CD14-positive monocyte (primary cell): ENCODE data around the gene TMEM120B. TPM values are rescaled to one million over a fixed set of nuclear protein-coding genes. Genes with fewer than 3 reads are reported as not detected.
"Not testable (repeated sequence)": the region's sequence is repeated elsewhere in the genome, so short reads cannot be mapped to it uniquely, and the experiment has no call there.

ENCODE experiments used
- DNase-seq, 3 donors: peaks; one replicate each; pipeline ENCODE4 v3.0.0-alpha.2; 2011 to 2022
- H2AFZ ChIP-seq: 2 replicates; pipeline ENCODE4 v1.6.0; 2012; ENCODE audit warnings: mild to moderate bottlenecking, low read depth, low read length, inconsistent platforms; ENCODE audit not compliant: insufficient read depth, poor library complexity, severe bottlenecking
- H3K27ac ChIP-seq, 2 donors: 1 replicate in 1 of 2; 2 replicates in 1 of 2; pipeline ENCODE4 v1.5.1; 2012 to 2013; ENCODE audit warnings: low read length in 2 of 2, control low read depth in 1 of 2, inconsistent platforms in 1 of 2, low read depth in 1 of 2, mild to moderate bottlenecking in 1 of 2
- H3K27me3 ChIP-seq, 2 donors: one replicate each; pipeline versions ENCODE4 v1.6.0 to v1.6.1; 2011 to 2013; ENCODE audit warnings: low read length in 2 of 2; ENCODE audit not compliant: control insufficient read depth in 2 of 2, insufficient read depth in 2 of 2
- H3K36me3 ChIP-seq, 2 donors: replicated peaks in 1 of 2; 1 replicate in 1 of 2; 2 replicates in 1 of 2; pipeline versions ENCODE4 v1.5.1 to v1.6.1; 2012 to 2013; ENCODE audit warnings: low read length in 2 of 2, control low read depth in 1 of 2, inconsistent platforms in 1 of 2, mild to moderate bottlenecking in 1 of 2; ENCODE audit not compliant: insufficient read depth in 2 of 2, control insufficient read depth in 1 of 2
- H3K4me1 ChIP-seq, 2 donors: 1 replicate in 1 of 2; 2 replicates in 1 of 2; pipeline versions ENCODE4 v1.5.1 to v1.6.1; 2012 to 2013; ENCODE audit warnings: low read length in 2 of 2, control low read depth in 1 of 2, inconsistent platforms in 1 of 2, mild to moderate bottlenecking in 1 of 2, moderate library complexity in 1 of 2; ENCODE audit not compliant: insufficient read depth in 2 of 2, control insufficient read depth in 1 of 2
- H3K4me2 ChIP-seq: replicated peaks from 2 replicates; pipeline ENCODE3; 2012; ENCODE audit warnings: low read length, moderate library complexity, mild to moderate bottlenecking; ENCODE audit not compliant: poor library complexity, severe bottlenecking; ENCODE audit errors: extremely low read depth
- H3K4me3 ChIP-seq, 3 experiments: fragments of 200-600 bp in 1 of 3; sonication (generic) in 1 of 3; replicated peaks in 1 of 3; 1 replicate in 2 of 3; 2 replicates in 1 of 3; pipeline ENCODE4 v1.5.1; 2011 to 2013; ENCODE audit warnings: low read length in 3 of 3, mild to moderate bottlenecking in 3 of 3, control low read depth in 2 of 3, low read depth in 2 of 3, inconsistent platforms in 1 of 3, moderate library complexity in 1 of 3
- H3K79me2 ChIP-seq: 2 replicates; pipeline ENCODE4 v1.6.0; 2012; ENCODE audit warnings: mild to moderate bottlenecking, control low read depth, inconsistent platforms, low read length, moderate library complexity; ENCODE audit not compliant: insufficient read depth
- H3K9ac ChIP-seq: 2 replicates; pipeline ENCODE4 v1.6.0; 2017; ENCODE audit warnings: low read length, mild to moderate bottlenecking; ENCODE audit not compliant: insufficient read depth, poor library complexity, severe bottlenecking
- H3K9me3 ChIP-seq, 2 donors: replicated peaks in 1 of 2; 1 replicate in 1 of 2; 2 replicates in 1 of 2; pipeline versions ENCODE4 v1.5.1 to v1.6.1; 2012 to 2013; ENCODE audit warnings: low read length in 2 of 2, control low read depth in 1 of 2; ENCODE audit not compliant: control insufficient read depth in 1 of 2, insufficient read depth in 1 of 2
- H4K20me1 ChIP-seq: 2 replicates; pipeline ENCODE4 v1.6.0; 2012; ENCODE audit warnings: mild to moderate bottlenecking, low read length, control low read depth, moderate library complexity; ENCODE audit not compliant: insufficient read depth
- H3K27ac Mint-ChIP-seq, 7 donors: one replicate each; pipeline ENCODE4 v1.8.0; 2020; ENCODE audit warnings: mild to moderate bottlenecking in 7 of 7, mixed read lengths in 7 of 7, moderate library complexity in 6 of 7, inconsistent platforms in 2 of 7
- H3K27me3 Mint-ChIP-seq, 3 donors: one replicate each; pipeline ENCODE4 v1.8.0; 2021 to 2022; ENCODE audit warnings: low read depth in 3 of 3, mild to moderate bottlenecking in 3 of 3, mixed read lengths in 3 of 3, moderate library complexity in 3 of 3, inconsistent platforms in 1 of 3
- H3K36me3 Mint-ChIP-seq, 2 donors: one replicate each; pipeline ENCODE4 v1.8.0; 2020; ENCODE audit warnings: mixed read lengths in 2 of 2, inconsistent platforms in 1 of 2, mild to moderate bottlenecking in 1 of 2
- H3K4me1 Mint-ChIP-seq: one replicate; pipeline ENCODE4 v1.8.0; 2020; ENCODE audit warnings: mild to moderate bottlenecking, mixed read lengths
- H3K4me3 Mint-ChIP-seq, 2 donors: one replicate each; pipeline ENCODE4 v1.8.0; 2020; ENCODE audit warnings: mild to moderate bottlenecking in 2 of 2, mixed read lengths in 2 of 2, moderate library complexity in 1 of 2
- H3K9me3 Mint-ChIP-seq, 7 donors: one replicate each; pipeline ENCODE4 v1.8.0; 2020 to 2022; ENCODE audit warnings: mixed read lengths in 7 of 7, mild to moderate bottlenecking in 6 of 7, moderate library complexity in 6 of 7, inconsistent platforms in 2 of 7
- WGBS: methylation state at CpG from one replicate; pipeline ENCODE4 v1.1.5; 2013; ENCODE audit warnings: missing lambda C conversion rate; ENCODE audit not compliant: insufficient coverage; 5-methylcytosine and 5-hydroxymethylcytosine counted together
- intact Hi-C, 2 donors: fragments of 100-400 bp; cut with micrococcal nuclease; formaldehyde crosslinking; loops; one replicate each; pipeline versions ENCODE4 v1.15.0 to v1.15.1; 2023
- polyA plus RNA-seq, 3 donors: library from polyadenylated mRNA; depleted of rRNA in 1 of 3; unstranded in 2 of 3; stranded (reverse) in 1 of 3; fragments of 300-500 nt in 2 of 3; fragments of >200 nt in 1 of 3; fragmentation: Illumina TruSeq in 2 of 3; gene quantifications; 1 replicate in 2 of 3; 2 replicates in 1 of 3; pipeline ENCODE4 v1.2.3, GENCODE V29; 2012 to 2021
- TF ChIP-seq, protein P1 (sequence below): fragments of 200-600 bp; IDR thresholded peaks from one replicate; pipeline ENCODE4 v1.8.0; 2022; ENCODE audit warnings: antibody characterized with exemption, mild to moderate bottlenecking

The TMEM120B gene
- polyA plus RNA-seq, 3 donors = 0.65 to 2.4 (median 1.1) TPM

DNA sequence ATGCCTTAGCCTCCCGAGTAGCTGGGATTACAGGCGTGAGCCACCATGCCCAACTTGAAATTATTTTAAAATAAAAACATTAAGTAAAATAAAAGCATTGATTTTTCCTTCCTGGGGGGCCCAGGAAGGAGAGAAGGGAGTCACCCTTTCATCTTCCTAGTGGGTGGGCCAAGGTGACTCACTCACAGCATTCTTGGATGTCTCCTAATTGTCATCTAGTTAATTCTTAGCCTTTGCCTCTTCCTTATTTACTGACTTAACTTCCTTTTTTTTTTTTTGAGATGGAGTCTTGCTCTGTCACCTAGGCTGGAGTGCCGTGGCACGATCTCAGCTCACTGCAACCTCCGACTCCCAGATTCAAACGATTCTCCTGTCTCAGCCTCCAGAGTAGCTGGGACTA, 29.2 kb downstream of the TMEM120B start:
- TF ChIP-seq, protein P1, sequence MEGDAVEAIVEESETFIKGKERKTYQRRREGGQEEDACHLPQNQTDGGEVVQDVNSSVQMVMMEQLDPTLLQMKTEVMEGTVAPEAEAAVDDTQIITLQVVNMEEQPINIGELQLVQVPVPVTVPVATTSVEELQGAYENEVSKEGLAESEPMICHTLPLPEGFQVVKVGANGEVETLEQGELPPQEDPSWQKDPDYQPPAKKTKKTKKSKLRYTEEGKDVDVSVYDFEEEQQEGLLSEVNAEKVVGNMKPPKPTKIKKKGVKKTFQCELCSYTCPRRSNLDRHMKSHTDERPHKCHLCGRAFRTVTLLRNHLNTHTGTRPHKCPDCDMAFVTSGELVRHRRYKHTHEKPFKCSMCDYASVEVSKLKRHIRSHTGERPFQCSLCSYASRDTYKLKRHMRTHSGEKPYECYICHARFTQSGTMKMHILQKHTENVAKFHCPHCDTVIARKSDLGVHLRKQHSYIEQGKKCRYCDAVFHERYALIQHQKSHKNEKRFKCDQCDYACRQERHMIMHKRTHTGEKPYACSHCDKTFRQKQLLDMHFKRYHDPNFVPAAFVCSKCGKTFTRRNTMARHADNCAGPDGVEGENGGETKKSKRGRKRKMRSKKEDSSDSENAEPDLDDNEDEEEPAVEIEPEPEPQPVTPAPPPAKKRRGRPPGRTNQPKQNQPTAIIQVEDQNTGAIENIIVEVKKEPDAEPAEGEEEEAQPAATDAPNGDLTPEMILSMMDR = no peak
- intact Hi-C loops = no loop called here
- Histone ChIP-seq H3K27ac (peak overlapping the region in 1 of 2 donors; percentile 31), H3K4me1 (peaks cover 7% of the 10 kb centered on the region in 2 donors), H4K20me1 (no peaks in the 10 kb centered on the region), H3K36me3 (no peaks in the 10 kb centered on the region), H3K9ac (no peak overlapping the region), H3K4me2 (peak overlapping the region; percentile 7), H3K9me3 (no peaks in the 10 kb centered on the region), H3K4me3 (peak overlapping the region in 1 of 3 experiments; percentile 11), H2AFZ (peak overlapping the region; percentile 50), H3K79me2 (no peaks in the 10 kb centered on the region), H3K27me3 (no peaks in the 10 kb centered on the region)
- WGBS = 20% methylated on average over 1 of the region's 6 CpGs
- Mint-ChIP-seq H3K4me1 (peaks cover 6% of the 10 kb centered on the region), H3K27ac (peak overlapping the region in 6 of 7 donors; percentile 41 to 89 (median 62)), H3K4me3 (peak overlapping the region; percentile 41 to 69), H3K36me3 (no peaks in the 10 kb centered on the region), H3K9me3 (no peaks in the 10 kb centered on the region), H3K27me3 (peaks cover 0 to 3% (median 0%) of the 10 kb centered on the region in 3 donors)
- DNase-seq = peak; percentile 35 to 65 (median 58)

DNA sequence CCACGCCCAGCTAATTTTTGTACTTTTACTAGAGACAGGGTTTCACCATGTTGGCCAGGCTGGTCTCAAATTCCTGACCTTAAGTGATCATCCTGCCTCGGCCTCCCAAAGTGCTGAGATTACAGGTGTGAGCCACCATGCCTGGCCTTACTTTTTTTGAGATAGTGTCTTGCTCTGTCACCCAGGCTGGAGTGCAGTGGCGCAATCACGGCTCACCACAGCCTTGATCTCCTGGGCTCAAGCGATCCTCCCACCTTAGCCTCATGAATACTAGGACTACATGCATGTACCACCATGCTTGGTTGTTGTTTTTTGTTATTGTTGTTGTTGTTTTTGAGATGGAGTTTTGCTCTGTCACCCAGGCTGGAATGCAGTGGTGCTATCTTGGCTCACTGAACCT, 33.0 kb downstream of the TMEM120B start:
- WGBS = 96% methylated on average over 2 of the region's 5 CpGs
- H3K9ac ChIP-seq, H3K4me1 ChIP-seq, H2AFZ ChIP-seq, intact Hi-C loops, H3K9me3 ChIP-seq, H3K36me3 Mint-ChIP-seq, H3K4me3 Mint-ChIP-seq, H3K79me2 ChIP-seq, H3K36me3 ChIP-seq, H3K9me3 Mint-ChIP-seq, H4K20me1 ChIP-seq, H3K27ac ChIP-seq, H3K27me3 Mint-ChIP-seq, H3K27me3 ChIP-seq, DNase-seq, H3K27ac Mint-ChIP-seq, H3K4me3 ChIP-seq, H3K4me2 ChIP-seq: not testable (repeated sequence)
- peaks cover 17% of the 10 kb centered on the region for H3K4me1 Mint-ChIP-seq
